SK-N-SH treated with all-trans-retinoic acid at 6 μM for 48 hours (cell line): Measurements from ENCODE around the gene TMEM51.

ENCODE experiments used
- ARNTL ChIP-seq: fragments of 450-650 bp; formaldehyde crosslinking; IDR thresholded peaks from 2 replicates; pipeline ENCODE4 v1.5.0; 2020; ENCODE audit warnings: low read depth, mild to moderate bottlenecking, moderate library complexity, borderline replicate concordance
- ESRRG ChIP-seq: fragments of 250-450 bp; sonication (Bioruptor Pico); IDR thresholded peaks from 2 replicates; pipeline ENCODE4 v1.6.1; 2021; ENCODE audit warnings: mild to moderate bottlenecking
- RARB ChIP-seq: fragments of 250-450 bp; sonication (Bioruptor Pico); IDR thresholded peaks from 2 replicates; pipeline ENCODE4 v1.8.0; 2021; ENCODE audit warnings: mild to moderate bottlenecking, moderate library complexity
- TCF4 ChIP-seq: fragments of 250-450 bp; sonication (Bioruptor Pico); IDR thresholded peaks from 2 replicates; pipeline ENCODE4 v1.8.0; 2021; ENCODE audit warnings: mild to moderate bottlenecking, moderate library complexity, borderline replicate concordance
- ZNF565 ChIP-seq: fragments of 450-650 bp; formaldehyde crosslinking; conservative IDR thresholded peaks from 2 replicates; pipeline ENCODE4 v1.5.0; 2020; ENCODE audit warnings: low read depth, mild to moderate bottlenecking, moderate library complexity
- TF ChIP-seq, protein P1 (sequence below): fragments of 250-450 bp; sonication (Bioruptor Pico); IDR thresholded peaks from 2 replicates; pipeline ENCODE4 v1.8.0; 2020; ENCODE audit warnings: mild to moderate bottlenecking, moderate library complexity, borderline replicate concordance
- TF ChIP-seq, protein P2 (sequence below): fragments of 250-450 bp; sonication (Bioruptor Pico); IDR thresholded peaks from 2 replicates; pipeline ENCODE4 v1.5.0; 2020; ENCODE audit warnings: mild to moderate bottlenecking, moderate library complexity
- TF ChIP-seq, protein P3 (sequence below): fragments of 250-450 bp; sonication (Bioruptor Pico); IDR thresholded peaks from 2 replicates; pipeline ENCODE4 v1.8.0; 2021; ENCODE audit warnings: low read depth, mild to moderate bottlenecking, moderate library complexity, borderline replicate concordance
- TF ChIP-seq, protein P4 (sequence below): fragments of 250-450 bp; sonication (Bioruptor Pico); IDR thresholded peaks from 2 replicates; pipeline ENCODE4 v1.5.1; 2020; ENCODE audit warnings: low read depth, mild to moderate bottlenecking, moderate library complexity

DNA sequence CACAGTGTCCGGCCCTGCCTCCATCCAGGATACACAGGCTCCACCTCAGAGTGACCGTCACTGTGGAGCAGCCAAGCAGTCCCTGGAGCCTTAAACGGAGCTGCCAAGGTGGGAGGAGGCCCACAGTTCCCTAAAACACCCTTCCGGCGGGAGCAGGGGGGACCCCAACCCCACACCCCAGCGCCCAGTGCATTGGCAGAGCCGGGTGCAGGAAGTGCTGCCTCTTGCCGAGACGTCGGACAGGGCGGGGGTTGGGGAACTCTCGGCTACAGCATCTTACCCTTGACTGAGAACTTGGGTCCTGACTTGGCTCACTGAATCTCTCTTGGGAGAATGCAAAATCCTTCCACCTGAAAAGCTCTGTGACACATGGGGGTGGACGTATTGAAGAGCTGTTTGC lies 38.7 kb upstream of the TMEM51 start:
- TF ChIP-seq RARB (CRISPR knock-in tag) (no peak), TCF4 (CRISPR knock-in tag) (no peak), ZNF565 (no peak), ARNTL (no peak), ESRRG (CRISPR knock-in tag) (no peak)
- TF ChIP-seq, protein P1, sequence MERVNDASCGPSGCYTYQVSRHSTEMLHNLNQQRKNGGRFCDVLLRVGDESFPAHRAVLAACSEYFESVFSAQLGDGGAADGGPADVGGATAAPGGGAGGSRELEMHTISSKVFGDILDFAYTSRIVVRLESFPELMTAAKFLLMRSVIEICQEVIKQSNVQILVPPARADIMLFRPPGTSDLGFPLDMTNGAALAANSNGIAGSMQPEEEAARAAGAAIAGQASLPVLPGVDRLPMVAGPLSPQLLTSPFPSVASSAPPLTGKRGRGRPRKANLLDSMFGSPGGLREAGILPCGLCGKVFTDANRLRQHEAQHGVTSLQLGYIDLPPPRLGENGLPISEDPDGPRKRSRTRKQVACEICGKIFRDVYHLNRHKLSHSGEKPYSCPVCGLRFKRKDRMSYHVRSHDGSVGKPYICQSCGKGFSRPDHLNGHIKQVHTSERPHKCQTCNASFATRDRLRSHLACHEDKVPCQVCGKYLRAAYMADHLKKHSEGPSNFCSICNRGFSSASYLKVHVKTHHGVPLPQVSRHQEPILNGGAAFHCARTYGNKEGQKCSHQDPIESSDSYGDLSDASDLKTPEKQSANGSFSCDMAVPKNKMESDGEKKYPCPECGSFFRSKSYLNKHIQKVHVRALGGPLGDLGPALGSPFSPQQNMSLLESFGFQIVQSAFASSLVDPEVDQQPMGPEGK, result no peak
- TF ChIP-seq, protein P2, sequence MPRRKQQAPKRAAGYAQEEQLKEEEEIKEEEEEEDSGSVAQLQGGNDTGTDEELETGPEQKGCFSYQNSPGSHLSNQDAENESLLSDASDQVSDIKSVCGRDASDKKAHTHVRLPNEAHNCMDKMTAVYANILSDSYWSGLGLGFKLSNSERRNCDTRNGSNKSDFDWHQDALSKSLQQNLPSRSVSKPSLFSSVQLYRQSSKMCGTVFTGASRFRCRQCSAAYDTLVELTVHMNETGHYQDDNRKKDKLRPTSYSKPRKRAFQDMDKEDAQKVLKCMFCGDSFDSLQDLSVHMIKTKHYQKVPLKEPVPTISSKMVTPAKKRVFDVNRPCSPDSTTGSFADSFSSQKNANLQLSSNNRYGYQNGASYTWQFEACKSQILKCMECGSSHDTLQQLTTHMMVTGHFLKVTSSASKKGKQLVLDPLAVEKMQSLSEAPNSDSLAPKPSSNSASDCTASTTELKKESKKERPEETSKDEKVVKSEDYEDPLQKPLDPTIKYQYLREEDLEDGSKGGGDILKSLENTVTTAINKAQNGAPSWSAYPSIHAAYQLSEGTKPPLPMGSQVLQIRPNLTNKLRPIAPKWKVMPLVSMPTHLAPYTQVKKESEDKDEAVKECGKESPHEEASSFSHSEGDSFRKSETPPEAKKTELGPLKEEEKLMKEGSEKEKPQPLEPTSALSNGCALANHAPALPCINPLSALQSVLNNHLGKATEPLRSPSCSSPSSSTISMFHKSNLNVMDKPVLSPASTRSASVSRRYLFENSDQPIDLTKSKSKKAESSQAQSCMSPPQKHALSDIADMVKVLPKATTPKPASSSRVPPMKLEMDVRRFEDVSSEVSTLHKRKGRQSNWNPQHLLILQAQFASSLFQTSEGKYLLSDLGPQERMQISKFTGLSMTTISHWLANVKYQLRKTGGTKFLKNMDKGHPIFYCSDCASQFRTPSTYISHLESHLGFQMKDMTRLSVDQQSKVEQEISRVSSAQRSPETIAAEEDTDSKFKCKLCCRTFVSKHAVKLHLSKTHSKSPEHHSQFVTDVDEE (CRISPR knock-in tag), result no peak
- TF ChIP-seq, protein P3, sequence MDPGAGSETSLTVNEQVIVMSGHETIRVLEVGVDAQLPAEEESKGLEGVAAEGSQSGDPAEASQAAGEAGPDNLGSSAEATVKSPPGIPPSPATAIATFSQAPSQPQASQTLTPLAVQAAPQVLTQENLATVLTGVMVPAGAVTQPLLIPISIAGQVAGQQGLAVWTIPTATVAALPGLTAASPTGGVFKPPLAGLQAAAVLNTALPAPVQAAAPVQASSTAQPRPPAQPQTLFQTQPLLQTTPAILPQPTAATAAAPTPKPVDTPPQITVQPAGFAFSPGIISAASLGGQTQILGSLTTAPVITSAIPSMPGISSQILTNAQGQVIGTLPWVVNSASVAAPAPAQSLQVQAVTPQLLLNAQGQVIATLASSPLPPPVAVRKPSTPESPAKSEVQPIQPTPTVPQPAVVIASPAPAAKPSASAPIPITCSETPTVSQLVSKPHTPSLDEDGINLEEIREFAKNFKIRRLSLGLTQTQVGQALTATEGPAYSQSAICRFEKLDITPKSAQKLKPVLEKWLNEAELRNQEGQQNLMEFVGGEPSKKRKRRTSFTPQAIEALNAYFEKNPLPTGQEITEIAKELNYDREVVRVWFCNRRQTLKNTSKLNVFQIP (CRISPR knock-in tag), result no peak
- TF ChIP-seq, protein P4, sequence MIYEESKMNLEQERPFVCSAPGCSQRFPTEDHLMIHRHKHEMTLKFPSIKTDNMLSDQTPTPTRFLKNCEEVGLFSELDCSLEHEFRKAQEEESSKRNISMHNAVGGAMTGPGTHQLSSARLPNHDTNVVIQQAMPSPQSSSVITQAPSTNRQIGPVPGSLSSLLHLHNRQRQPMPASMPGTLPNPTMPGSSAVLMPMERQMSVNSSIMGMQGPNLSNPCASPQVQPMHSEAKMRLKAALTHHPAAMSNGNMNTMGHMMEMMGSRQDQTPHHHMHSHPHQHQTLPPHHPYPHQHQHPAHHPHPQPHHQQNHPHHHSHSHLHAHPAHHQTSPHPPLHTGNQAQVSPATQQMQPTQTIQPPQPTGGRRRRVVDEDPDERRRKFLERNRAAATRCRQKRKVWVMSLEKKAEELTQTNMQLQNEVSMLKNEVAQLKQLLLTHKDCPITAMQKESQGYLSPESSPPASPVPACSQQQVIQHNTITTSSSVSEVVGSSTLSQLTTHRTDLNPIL (CRISPR knock-in tag), result no peak
